IMR-90 (cell line): Measurements from ENCODE around the gene FBXW12. TPM values are rescaled to one million over a fixed set of nuclear protein-coding genes. Genes with fewer than 3 reads are reported as not detected.

ENCODE experiments used
- ATAC-seq: fragments of 200-7000 bp; cut with Tn5 transposase; 2 replicates; pipeline ENCODE4 v1.9.1; 2020; ENCODE audit warnings: low read depth, mild to moderate bottlenecking, moderate library complexity
- BruUV-seq: library from RNA; stranded (reverse); fragments of 400-500 nt; replicated peaks from 2 replicates; lab custom pipeline; 2021; lab: Mats Ljungman, UMichigan
- CTCF ChIA-PET: fragments of 300-600 bp; formaldehyde crosslinking; extraction: SDS; loops from one replicate; lab custom pipeline; 2021; ENCODE audit warnings: antibody characterized with exemption; lab: Yijun Ruan, JAX
- POLR2A ChIA-PET: fragments of 300-600 bp; sonication (Branson Sonifier 250); formaldehyde crosslinking; loops from one replicate; lab custom pipeline; 2022; ENCODE audit warnings: antibody characterized with exemption; ENCODE audit not compliant: unreplicated experiment; lab: Charles Lee
- DNase-seq: peaks from one replicate; pipeline ENCODE4 v3.0.0; 2013
- H2AFZ ChIP-seq: replicated peaks from 2 replicates; pipeline ENCODE3; 2013; ENCODE audit warnings: low read length, mild to moderate bottlenecking; ENCODE audit not compliant: poor library complexity
- H2AK5ac ChIP-seq: 2 replicates; pipeline ENCODE4 v1.6.1; 2013; ENCODE audit warnings: low read depth, low read length, inconsistent platforms
- H2AK9ac ChIP-seq: replicated peaks from 2 replicates; pipeline ENCODE3; 2013; ENCODE audit warnings: mild to moderate bottlenecking, low read depth, low read length, moderate library complexity; ENCODE audit not compliant: poor library complexity
- H2BK120ac ChIP-seq: 2 replicates; pipeline ENCODE4 v1.6.1; 2013; ENCODE audit warnings: low read depth, low read length, inconsistent platforms
- H2BK15ac ChIP-seq: 3 replicates; pipeline ENCODE4 v1.6.1; 2013; ENCODE audit warnings: low read depth, low read length, inconsistent platforms
- H2BK20ac ChIP-seq: 2 replicates; pipeline ENCODE4 v1.6.1; 2013; ENCODE audit warnings: low read depth, mild to moderate bottlenecking, inconsistent platforms, low read length, moderate library complexity
- H2BK5ac ChIP-seq: 2 replicates; pipeline ENCODE4 v1.6.1; 2013; ENCODE audit warnings: mild to moderate bottlenecking, low read depth, low read length, inconsistent platforms; ENCODE audit not compliant: poor library complexity, severe bottlenecking
- H3K14ac ChIP-seq: replicated peaks from 2 replicates; pipeline ENCODE4 v1.6.1; 2013; ENCODE audit warnings: low read depth, low read length, inconsistent platforms
- H3K18ac ChIP-seq: 2 replicates; pipeline ENCODE4 v1.6.1; 2013; ENCODE audit warnings: low read depth, low read length, control low read depth
- H3K23ac ChIP-seq: 2 replicates; pipeline ENCODE4 v1.6.1; 2013; ENCODE audit warnings: low read depth, low read length, inconsistent platforms
- H3K27ac ChIP-seq: 2 replicates; pipeline ENCODE4 v1.5.1; 2013; ENCODE audit warnings: mild to moderate bottlenecking, control low read depth, low read length; ENCODE audit not compliant: insufficient read depth
- H3K27me3 ChIP-seq: 2 replicates; pipeline ENCODE4 v1.6.1; 2013; ENCODE audit warnings: low read length; ENCODE audit not compliant: control insufficient read depth, insufficient read depth
- H3K36me3 ChIP-seq: 2 replicates; pipeline ENCODE4 v1.6.1; 2013; ENCODE audit warnings: low read length, mixed read lengths; ENCODE audit not compliant: control insufficient read depth, insufficient read depth
- H3K4ac ChIP-seq: 2 replicates; pipeline ENCODE4 v1.6.1; 2013; ENCODE audit warnings: low read depth, low read length, inconsistent platforms
- H3K4me1 ChIP-seq: 2 replicates; pipeline ENCODE4 v1.6.1; 2013; ENCODE audit warnings: low read length, mixed read lengths; ENCODE audit not compliant: control insufficient read depth, insufficient read depth
- H3K4me2 ChIP-seq: 2 replicates; pipeline ENCODE4 v1.6.1; 2013; ENCODE audit warnings: low read depth, mild to moderate bottlenecking, control low read depth, low read length, moderate library complexity
- H3K4me3 ChIP-seq: 2 replicates; pipeline ENCODE4 v1.5.1; 2013; ENCODE audit warnings: low read depth, mild to moderate bottlenecking, control low read depth, low read length, moderate library complexity; ENCODE audit not compliant: insufficient read depth
- H3K56ac ChIP-seq: 2 replicates; pipeline ENCODE4 v1.6.1; 2013; ENCODE audit warnings: low read length, inconsistent platforms; ENCODE audit not compliant: insufficient read depth; ENCODE audit errors: extremely low read depth
- H3K79me1 ChIP-seq, 2 experiments: 2 replicates each; pipeline ENCODE4 v1.6.1; 2013; ENCODE audit warnings: low read length in 2 of 2, inconsistent platforms in 1 of 2, low read depth in 1 of 2
- H3K9ac ChIP-seq: 2 replicates; pipeline ENCODE4 v1.6.1; 2013; ENCODE audit warnings: low read depth, low read length, control low read depth
- H3K9me1 ChIP-seq: 2 replicates; pipeline ENCODE4 v1.6.1; 2013; ENCODE audit warnings: low read length, inconsistent platforms; ENCODE audit not compliant: insufficient read depth
- H3K9me3 ChIP-seq: 2 replicates; pipeline ENCODE4 v1.6.1; 2013; ENCODE audit warnings: low read length; ENCODE audit not compliant: control insufficient read depth, insufficient read depth
- H4K20me1 ChIP-seq: 2 replicates; pipeline ENCODE4 v1.6.1; 2013; ENCODE audit warnings: low read length, inconsistent platforms; ENCODE audit not compliant: insufficient read depth
- H4K5ac ChIP-seq: 2 replicates; pipeline ENCODE4 v1.6.1; 2013; ENCODE audit warnings: mild to moderate bottlenecking, low read depth, low read length, control low read depth
- H4K8ac ChIP-seq, 2 experiments: 2 replicates each; pipeline ENCODE4 v1.6.1; 2013; ENCODE audit warnings: low read depth in 2 of 2, low read length in 2 of 2, control low read depth in 1 of 2, inconsistent platforms in 1 of 2
- H4K91ac ChIP-seq: 2 replicates; pipeline ENCODE4 v1.6.1; 2013; ENCODE audit warnings: low read depth, low read length, inconsistent platforms; ENCODE audit not compliant: insufficient read depth
- FOS ChIP-seq: fragments of 150-350 bp; IDR thresholded peaks from 2 replicates; pipeline ENCODE4 v1.6.1; 2016; ENCODE audit warnings: low read depth, low read length
- MAFK ChIP-seq: IDR thresholded peaks from 2 replicates; pipeline ENCODE4 v1.6.1; 2012; ENCODE audit warnings: low read depth, low read length, improper control_type of control experiment
- MAZ ChIP-seq: IDR thresholded peaks from 2 replicates; pipeline ENCODE4 v1.6.1; 2012; ENCODE audit warnings: low read depth, mild to moderate bottlenecking, low read length, improper control_type of control experiment, moderate library complexity, borderline replicate concordance
- RAD21 ChIP-seq: IDR thresholded peaks from 2 replicates; pipeline ENCODE4 v1.6.1; 2012; ENCODE audit warnings: low read length, improper control_type of control experiment
- RCOR1 ChIP-seq: IDR thresholded peaks from 2 replicates; pipeline ENCODE4 v1.6.1; 2012; ENCODE audit warnings: mild to moderate bottlenecking, low read length, improper control_type of control experiment; ENCODE audit not compliant: insufficient replicate concordance
- WGBS, 2 experiments: methylation state at CpG; one replicate each; pipeline versions ENCODE4 v1.1.5 to v1.1.7; 2013; ENCODE audit warnings: missing lambda C conversion rate in 2 of 2; ENCODE audit not compliant: insufficient read length in 1 of 2; ENCODE audit errors: extremely low coverage in 2 of 2; 5-methylcytosine and 5-hydroxymethylcytosine counted together
- dilution Hi-C: fragments of 300-500 bp; cut with HindIII; formaldehyde crosslinking; loops from one replicate; pipeline ENCODE4 v1.14.3; 2018; ENCODE audit warnings: low sequenced_read_pairs; ENCODE audit not compliant: unreplicated experiment
- in situ Hi-C: fragments of 300-500 bp; cut with MboI; formaldehyde crosslinking; loops from 3 replicates; pipeline ENCODE4 v1.14.3; 2019; ENCODE audit warnings: low sequenced_read_pairs, inconsistent platforms, mixed read lengths
- intact Hi-C: fragments of 100-400 bp; cut with micrococcal nuclease; formaldehyde crosslinking; loops from 2 replicates; pipeline ENCODE4 v1.10.0; 2022
- polyA plus RNA-seq, 3 experiments: library from polyadenylated mRNA; depleted of rRNA; stranded (reverse); fragments of >200 nt; gene quantifications; 2 replicates each; pipeline ENCODE4 v1.2.3, GENCODE V29; 2012; ENCODE audit warnings: low replicate concordance in 1 of 3
- total RNA-seq: library from RNA; depleted of rRNA; stranded (reverse); fragments of >200 nt; gene quantifications from 2 replicates; pipeline ENCODE4 v1.2.3, GENCODE V29; 2012

FBXW12 gene
- total and polyA plus RNA-seq, 2 of the 4 experiments (the other 2 are of a cell fraction), result not detected

DNA sequence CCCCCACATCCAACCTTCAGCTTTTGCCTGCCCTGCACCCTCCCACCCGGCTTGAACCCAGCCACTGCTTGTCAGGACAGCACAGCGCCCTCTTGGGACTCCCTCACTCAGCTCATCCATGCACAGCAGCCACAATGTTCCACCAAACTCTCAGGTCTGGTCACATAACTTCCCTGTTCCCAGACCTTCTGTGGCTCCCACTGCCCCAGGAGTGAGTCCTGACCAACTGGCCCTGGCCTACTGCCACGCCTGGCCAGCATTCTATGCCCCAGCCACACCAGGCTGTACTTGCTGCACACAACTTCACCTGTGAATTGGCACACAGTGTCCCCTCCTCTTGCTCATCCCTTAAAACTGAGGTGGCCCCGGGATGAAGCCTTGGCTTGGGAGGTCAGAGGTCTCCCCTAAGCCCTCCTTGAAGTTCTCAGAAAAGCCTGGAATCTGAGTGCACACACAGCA lies 36.8 kb downstream of the FBXW12 start:
- no TSS peak for BruUV-seq
- H4K5ac ChIP-seq, result no peak overlapping the region
- no peak overlapping the region for H2BK5ac ChIP-seq
- no peak overlapping the region for H3K9ac ChIP-seq
- TF ChIP-seq MAZ (no peak), RCOR1 (no peak), FOS (no peak), RAD21 (no peak), MAFK (no peak)
- H4K91ac ChIP-seq, result no peak overlapping the region
- H3K4ac ChIP-seq, result no peak overlapping the region
- no peak overlapping the region for H3K23ac ChIP-seq
- no peaks in the 10 kb centered on the region for H3K9me1 ChIP-seq
- H3K4me2 ChIP-seq, result no peak overlapping the region
- DNase-seq (no peak), ATAC-seq (no peak)
- no peaks in the 10 kb centered on the region for H3K27me3 ChIP-seq
- in situ Hi-C loops (no loop called here), intact Hi-C loops (no loop called here), dilution Hi-C loops (no loop called here)
- no peaks in the 10 kb centered on the region for H4K20me1 ChIP-seq
- H3K56ac ChIP-seq, result no peak overlapping the region
- H3K27ac ChIP-seq, result no peak overlapping the region
- ChIA-PET CTCF (no interaction called here), POLR2A (no interaction called here)
- no peaks in the 10 kb centered on the region for H3K79me1 ChIP-seq
- H3K18ac ChIP-seq, result no peak overlapping the region
- no peak overlapping the region for H4K8ac ChIP-seq
- no peak overlapping the region for H2BK20ac ChIP-seq
- H2BK120ac ChIP-seq, result no peak overlapping the region
- 81% methylated on average over 2 of the region's 4 CpGs; no CpG with 5 or more reads in 1 of the 2 experiments for WGBS, 2 experiments
- no peaks in the 10 kb centered on the region for H3K4me1 ChIP-seq
- no peaks in the 10 kb centered on the region for H3K9me3 ChIP-seq
- H2BK15ac ChIP-seq, result no peak overlapping the region
- no peak overlapping the region for H2AFZ ChIP-seq
- H2AK5ac ChIP-seq, result no peak overlapping the region
- H3K14ac ChIP-seq, result no peak overlapping the region
- H3K4me3 ChIP-seq, result no peak overlapping the region
- peaks cover 79% of the 10 kb centered on the region for H3K36me3 ChIP-seq
- no peak overlapping the region for H2AK9ac ChIP-seq
